GM11168 (cell line): ENCODE data around the gene NUDT1.
"Not testable (repeated sequence)": the region's sequence is repeated elsewhere in the genome, so short reads cannot be mapped to it uniquely, and the experiment has no call there.

Experiments
- in situ Hi-C: fragments of 300-500 bp; cut with MboI; formaldehyde crosslinking; loops from one replicate; pipeline ENCODE4 v1.12.0; 2022; ENCODE audit warnings: low sequenced_read_pairs; ENCODE audit not compliant: unreplicated experiment

The NUDT1 gene

DNA sequence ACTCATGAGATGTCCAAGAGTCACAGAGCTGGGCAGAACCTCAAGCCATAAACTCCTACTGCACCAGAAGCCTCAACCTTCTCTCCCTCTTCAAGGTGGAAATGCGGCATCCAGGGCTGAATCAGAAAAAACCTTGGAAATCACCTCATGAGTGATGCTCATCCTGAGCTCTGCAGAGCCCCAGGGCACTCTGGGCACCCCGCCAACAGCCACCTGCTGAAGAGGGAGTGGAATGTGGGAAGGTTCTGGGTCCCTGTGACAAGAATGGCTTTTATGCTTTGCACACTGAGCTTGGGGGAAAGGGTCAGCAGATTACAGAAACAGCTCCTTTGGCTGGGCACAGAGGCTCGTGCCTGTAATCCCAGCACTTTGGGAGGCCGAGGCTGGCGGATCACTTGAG lies 18.8 kb downstream of the NUDT1 start:
- in situ Hi-C loops = no loop called here

- in situ Hi-C loops = no loop called here
These were observed 19.6 kb downstream of the NUDT1 start for GRCh38 chr7:2261611-2262010.

- in situ Hi-C loops = no loop called here
These were observed 21.1 kb downstream of the NUDT1 start for GRCh38 chr7:2263176-2263575.

DNA sequence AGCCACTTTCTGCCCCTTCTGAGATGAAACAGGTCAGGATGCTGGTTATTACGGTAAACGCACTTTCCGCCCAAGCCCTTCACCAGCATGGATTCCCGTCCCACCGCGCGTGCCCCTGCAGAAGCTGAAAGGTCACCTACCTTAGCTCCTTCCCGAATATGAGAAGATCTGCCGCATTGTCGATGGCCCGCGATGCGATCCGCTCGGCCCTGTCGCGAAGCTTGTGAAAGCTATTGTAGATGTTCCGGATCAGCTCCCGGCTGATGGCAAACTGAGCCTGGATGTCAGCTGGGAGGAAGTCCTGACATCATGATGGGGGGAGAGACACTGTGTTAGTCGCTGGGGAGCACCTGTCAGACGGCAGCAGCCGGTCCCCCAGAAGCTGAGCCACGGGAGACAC lies 22.1 kb downstream of the NUDT1 start:
- in situ Hi-C loops = no loop called here

GRCh38 chr7:2266911-2267310 lies 24.9 kb downstream of the NUDT1 start:
- in situ Hi-C loops = no loop called here

DNA sequence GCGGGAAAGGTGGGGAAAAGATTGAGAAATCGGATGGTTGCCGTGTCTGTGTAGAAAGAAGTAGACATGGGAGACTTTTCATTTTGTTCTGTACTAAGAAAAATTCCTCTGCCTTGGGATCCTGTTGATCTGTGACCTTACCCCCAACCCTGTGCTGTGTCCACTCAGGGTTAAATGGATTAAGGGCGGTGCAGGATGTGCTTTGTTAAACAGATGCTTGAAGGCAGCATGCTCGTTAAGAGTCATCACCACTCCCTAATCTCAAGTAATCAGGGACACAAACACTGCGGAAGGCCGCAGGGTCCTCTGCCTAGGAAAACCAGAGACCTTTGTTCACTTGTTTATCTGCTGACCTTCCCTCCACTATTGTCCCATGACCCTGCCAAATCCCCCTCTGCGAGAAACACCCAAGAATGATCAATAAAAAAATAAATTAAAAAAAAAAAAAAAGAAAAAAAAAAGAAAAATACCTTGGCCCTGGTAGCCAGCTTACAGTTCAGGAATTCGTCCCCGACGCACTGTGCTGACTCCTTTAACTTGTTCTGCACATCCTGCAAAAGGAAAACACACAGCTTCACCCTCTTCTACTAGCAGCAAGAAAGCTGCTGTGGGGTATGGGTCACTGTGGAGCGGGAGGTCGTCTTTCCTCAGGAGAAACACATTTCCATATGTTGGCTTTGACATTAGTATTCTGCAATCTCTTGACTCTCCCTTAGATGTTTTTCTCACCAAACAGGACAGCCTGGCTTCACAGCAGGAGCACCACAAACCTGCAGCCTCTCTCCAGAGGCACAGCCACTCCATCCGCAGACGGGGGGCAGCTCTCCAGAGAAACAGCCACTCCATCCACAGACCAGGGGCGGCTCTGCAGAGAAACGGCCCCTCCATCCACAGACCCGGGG lies 27.3 kb downstream of the NUDT1 start:
- in situ Hi-C loops = not testable (repeated sequence)

DNA sequence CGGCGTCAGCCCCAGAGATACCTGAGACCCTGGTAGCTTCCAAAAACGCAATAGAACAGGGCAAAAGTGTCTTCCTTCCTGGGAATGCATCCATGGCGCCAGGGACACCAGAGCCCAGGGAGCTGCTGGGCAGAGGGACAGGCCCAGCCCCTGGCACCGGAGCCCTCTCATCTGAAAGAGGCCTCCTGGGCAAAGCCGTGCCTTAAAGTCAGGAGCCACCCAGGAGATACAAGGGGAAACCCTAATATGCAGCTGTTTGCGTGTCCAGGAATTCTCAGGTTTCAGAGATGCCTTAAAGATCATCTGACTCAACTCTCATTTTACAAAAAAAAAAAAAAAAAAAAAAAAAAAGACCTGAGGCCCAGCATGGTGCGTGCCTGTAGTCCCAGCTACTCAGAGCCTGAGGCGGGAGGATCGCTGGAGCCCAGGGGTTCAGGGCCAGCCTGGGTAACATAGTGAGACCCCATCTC lies 28.0 kb downstream of the NUDT1 start:
- in situ Hi-C loops = no loop called here

DNA sequence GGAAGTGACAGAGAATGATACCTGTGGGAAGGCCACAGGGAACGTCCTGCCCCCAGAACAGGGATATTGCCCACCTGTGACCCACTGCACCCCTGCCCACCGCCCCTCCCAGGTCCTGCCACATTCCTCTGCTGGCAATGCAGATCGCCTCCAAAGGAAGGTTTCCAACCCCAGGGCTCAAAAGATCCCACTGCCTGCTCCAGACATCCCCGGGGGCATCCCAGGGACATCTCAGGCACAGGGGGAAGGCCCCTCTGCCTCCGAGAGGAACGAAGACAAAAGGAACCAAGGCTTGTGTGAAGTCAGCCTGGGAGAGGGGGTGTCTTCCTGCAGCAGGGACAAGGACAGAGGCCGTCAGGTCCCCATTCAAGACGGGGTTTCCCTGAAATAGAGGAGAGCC lies 28.5 kb downstream of the NUDT1 start:
- in situ Hi-C loops = no loop called here

DNA sequence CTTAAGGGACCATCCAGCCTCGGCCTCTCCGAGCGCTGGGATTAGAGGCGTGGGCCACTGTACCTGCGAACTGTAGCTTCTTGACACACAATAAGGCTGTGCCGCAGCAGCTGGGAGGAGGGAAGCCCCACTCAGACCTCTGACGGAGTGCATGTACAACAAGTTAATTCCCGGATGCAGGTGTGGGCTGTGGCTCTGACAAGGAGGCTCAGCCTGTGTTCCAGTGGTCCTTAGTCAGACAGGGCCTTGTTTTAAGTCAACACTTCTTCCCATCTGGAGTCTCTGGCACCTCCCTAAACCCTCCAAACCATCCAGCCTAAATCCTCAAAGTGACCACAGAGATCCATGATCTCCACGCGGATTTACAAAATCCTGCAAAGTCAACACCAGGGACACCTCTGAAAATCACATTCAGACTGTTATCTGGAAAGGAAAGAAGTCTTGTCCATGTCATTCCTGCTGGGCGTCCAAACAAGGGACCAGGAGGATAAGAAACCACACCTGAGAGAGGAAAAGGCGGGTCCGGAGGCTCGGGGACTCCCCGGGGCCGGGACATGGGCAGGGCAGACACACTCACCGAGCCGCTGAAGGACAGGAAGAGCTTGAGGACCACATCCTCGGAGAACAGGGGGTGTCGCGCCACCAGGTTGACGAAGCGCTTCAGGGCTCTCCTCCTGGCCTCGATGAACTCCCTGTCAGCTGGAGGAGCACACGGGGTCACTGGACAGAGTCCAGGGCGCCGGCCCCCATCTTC lies 29.4 kb downstream of the NUDT1 start:
- in situ Hi-C loops = no loop called here

- in situ Hi-C loops = no loop called here
These were observed 30.0 kb downstream of the NUDT1 start for GRCh38 chr7:2272031-2272430.

DNA sequence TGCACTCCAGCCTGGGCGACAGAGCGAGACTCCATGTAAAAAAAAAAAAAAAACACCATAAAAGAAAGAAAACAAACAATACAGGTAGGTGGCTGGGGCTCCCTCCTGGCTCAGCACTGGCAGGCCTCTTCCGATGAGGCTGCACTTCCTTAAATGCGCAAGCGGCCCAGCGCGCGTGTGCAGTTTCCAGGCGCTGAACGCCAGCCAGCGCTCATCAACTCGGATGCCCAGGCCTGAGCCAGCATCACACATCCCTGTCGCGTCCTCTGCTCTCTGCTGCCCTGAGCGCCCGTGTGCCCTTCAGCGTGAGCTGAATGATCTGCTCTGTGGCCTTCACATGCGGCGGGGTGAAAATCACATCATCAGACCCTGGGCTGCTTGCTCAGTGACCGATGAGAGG lies 31.8 kb downstream of the NUDT1 start:
- in situ Hi-C loops = no loop called here

DNA sequence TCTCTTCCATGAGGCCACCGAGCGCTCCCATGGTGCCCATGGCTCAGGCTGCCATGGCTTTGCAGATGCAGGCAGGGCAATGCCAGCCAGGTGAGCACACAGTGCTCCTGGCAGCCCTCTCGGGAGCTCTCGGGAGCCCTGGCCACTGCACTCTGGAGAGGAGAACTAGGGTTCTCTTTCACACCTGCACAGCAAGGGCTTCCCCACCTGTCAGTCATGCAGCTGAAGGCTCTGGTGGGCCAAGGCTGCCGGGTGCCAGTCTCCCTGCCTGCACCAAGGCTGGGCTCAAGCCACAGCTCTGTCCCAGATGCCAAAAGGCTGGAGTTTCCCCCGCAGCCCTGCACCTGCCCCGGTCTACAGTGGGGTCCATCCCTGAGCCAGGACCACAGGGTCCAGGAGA lies 32.6 kb downstream of the NUDT1 start:
- in situ Hi-C loops = no loop called here

DNA sequence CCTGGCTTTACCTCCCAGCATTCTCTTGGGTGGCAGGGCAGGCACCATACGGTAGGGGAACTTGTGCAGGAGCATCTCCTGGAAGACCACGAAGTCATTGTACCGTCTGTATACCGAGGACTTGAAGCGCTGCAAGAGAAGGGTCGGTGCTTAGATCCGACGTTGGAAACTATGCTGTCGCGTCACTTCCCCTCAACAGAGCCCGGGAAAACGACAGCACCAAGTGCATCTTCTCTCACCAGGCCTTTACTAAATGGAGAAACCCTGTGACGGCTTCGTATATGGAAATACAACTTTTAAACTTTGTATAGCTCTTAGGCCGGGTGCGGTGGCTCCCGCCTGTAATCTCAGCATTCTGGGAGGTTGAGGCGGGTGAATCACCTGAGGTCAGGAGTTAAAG lies 33.1 kb downstream of the NUDT1 start:
- in situ Hi-C loops = no loop called here

GRCh38 chr7:2276107-2276506 lies 34.1 kb downstream of the NUDT1 start:
- in situ Hi-C loops = no loop called here

DNA sequence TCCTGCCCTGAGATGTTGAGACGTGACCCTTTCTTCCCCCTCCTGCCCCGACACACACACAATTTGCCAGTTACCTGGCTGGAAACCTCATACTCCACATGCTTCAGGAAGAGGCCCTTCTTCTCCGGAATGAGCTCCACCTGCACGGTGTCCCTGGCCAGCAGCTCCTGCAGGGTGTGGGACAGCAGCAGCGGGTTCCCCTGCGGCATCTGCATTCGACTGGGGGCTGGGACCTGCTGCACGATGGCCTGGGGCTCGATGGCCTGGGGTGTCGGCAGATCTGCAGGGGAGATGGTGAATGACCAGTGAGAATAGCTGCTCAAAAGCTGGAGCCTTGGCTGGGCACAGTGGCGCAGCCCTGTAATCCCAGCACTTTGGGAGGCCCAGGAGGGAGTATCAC lies 36.0 kb downstream of the NUDT1 start:
- in situ Hi-C loops = no loop called here

- in situ Hi-C loops = no loop called here
These were observed 37.9 kb downstream of the NUDT1 start for GRCh38 chr7:2279896-2280295.

- in situ Hi-C loops = no loop called here
These were observed 38.4 kb downstream of the NUDT1 start for GRCh38 chr7:2280424-2280823.

DNA sequence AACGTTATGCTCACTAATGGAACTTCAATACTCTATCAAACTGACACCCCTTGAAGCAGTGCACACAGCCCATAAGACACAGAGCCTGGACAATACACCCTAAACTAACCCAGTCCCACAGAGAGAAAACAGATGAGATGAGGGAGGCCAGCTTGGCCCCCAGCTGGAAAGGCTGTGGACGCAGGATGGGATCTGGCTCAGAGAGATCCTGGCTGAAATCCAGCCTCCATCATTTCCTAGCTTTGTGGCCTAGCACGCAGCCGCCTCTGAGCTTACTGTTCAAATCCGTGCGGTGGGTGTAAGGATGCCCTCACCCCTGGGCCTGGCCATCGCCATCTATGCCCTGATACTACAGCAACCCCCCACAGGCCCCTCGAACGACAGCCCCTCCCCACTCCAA lies 39.5 kb downstream of the NUDT1 start:
- in situ Hi-C loops = no loop called here

DNA sequence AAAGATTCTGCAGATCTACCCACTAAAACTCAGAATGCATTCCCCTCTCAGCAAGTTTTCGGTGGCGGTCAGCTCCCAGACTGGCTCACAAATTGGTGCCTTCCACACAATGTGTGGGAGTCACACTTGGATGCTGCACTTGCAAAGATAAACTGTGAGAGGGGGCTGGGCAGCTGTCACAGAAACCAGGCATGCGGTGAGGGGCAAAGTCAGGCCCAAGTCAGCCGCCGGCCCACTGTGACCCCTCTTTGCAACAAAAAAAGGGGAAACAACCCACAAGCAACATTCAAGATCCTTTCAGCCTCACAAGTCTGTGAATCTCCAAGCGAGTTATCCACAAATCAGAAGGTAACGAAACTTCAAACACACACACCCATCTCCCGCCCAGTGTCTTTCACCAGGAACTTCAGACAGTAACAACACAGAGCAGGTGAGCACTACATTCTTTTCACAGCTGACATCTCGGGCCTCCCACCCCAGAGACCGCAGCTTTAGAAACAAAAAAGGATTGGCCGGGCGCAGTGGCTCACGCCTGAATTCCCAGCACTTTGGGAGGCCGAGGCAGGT lies 40.2 kb downstream of the NUDT1 start:
- in situ Hi-C loops = no loop called here

- in situ Hi-C loops = no loop called here
These were observed 41.0 kb downstream of the NUDT1 start for GRCh38 chr7:2283074-2283473.

DNA sequence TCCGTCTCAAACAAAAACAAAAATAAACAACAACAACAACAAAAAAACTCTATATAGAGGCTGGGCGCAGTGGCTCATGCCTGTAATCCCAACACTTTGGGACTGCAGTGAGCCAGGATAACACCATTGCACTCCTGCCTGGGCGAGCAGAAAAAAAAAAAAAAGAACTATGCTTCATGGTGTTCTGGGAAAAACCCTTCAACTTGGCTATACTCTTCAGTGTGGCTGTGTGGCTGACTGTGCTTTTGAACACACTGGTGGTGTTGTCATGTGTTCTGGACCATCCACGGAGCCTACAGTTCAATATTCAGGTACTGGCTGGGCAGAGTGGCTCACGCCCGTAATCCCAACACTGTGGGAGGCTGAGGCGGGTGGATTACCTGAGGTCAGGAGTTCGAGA lies 45.7 kb downstream of the NUDT1 start:
- in situ Hi-C loops = no loop called here
